ENCODE data around the gene CTSD. TPM values are rescaled to one million over a fixed set of nuclear protein-coding genes. Genes with fewer than 3 reads are reported as not detected.

Gene CTSD
- polyA plus RNA-seq, 1 donor from 2014 or later = 30.5 TPM

GRCh38 chr11:1755344-1755691 lies 8.4 kb downstream of the CTSD start:
- Histone ChIP-seq H3F3A (ENCODE audit: insufficient read depth, low read length, poor library complexity, severe bottlenecking) (no peaks in the 10 kb centered on the region), H3K9me2 (ENCODE audit: insufficient read depth, low read length) (no peaks in the 10 kb centered on the region), H3K9ac (ENCODE audit: low read length) (no peak overlapping the region), H4K20me1 (ENCODE audit: insufficient read depth) (no peaks in the 10 kb centered on the region), H3K27ac (ENCODE audit: low read length) (no peak overlapping the region), H3K4me3 (ENCODE audit: low read length) (no peak overlapping the region), H3K27me3 (ENCODE audit: insufficient read depth, low read depth, low read length) (peaks cover 1% of the 10 kb centered on the region), H3K4me2 (ENCODE audit: low read length) (no peak overlapping the region), H3K9me3 (ENCODE audit: low read length) (no peaks in the 10 kb centered on the region), H2AFZ (ENCODE audit: low read depth, low read length) (no peak overlapping the region), H3K79me2 (replicated peaks; ENCODE audit: insufficient read depth, low read length) (no peaks in the 10 kb centered on the region), H3K36me3 (ENCODE audit: insufficient read depth, low read length) (no peaks in the 10 kb centered on the region)
- TF ChIP-seq EZH2 (IDR thresholded peaks at IDR 0.05; ENCODE audit: borderline replicate concordance, insufficient read depth, low read length, poor library complexity, severe bottlenecking) = no peak
- no peak for TF ChIP-seq REST (IDR thresholded peaks at IDR 0.05; ENCODE audit: borderline replicate concordance)
- no peak for TF ChIP-seq MXI1 (conservative IDR thresholded peaks at IDR 0.05; ENCODE audit: poor library complexity, severe bottlenecking)
- no peak for TF ChIP-seq POLR2AphosphoS5 (IDR thresholded peaks at IDR 0.05)
- no peak for TF ChIP-seq RAD21 (conservative IDR thresholded peaks at IDR 0.05)
- TF ChIP-seq TAF1 (IDR thresholded peaks at IDR 0.05; ENCODE audit: low read depth) = no peak

- H3K36me3 ChIP-seq (ENCODE audit: insufficient read depth, low read length) = no peaks in the 10 kb centered on the region
- TF ChIP-seq EP300 (conservative IDR thresholded peaks at IDR 0.05; ENCODE audit: poor library complexity, severe bottlenecking) (no peak), SMC3 (conservative IDR thresholded peaks at IDR 0.05; ENCODE audit: poor library complexity) (no peak), MXI1 (conservative IDR thresholded peaks at IDR 0.05; ENCODE audit: poor library complexity, severe bottlenecking) (no peak)
Measured at GRCh38 chr11:1754376-1755150, 9.2 kb downstream of the CTSD start.

GRCh38 chr11:1753929-1754305 lies 9.8 kb downstream of the CTSD start:
- H3K9me3 ChIP-seq (ENCODE audit: low read length) = no peaks in the 10 kb centered on the region
- H3K79me2 ChIP-seq (replicated peaks; ENCODE audit: insufficient read depth, low read length) = no peaks in the 10 kb centered on the region
- peaks cover 15% of the 10 kb centered on the region for H3K27me3 ChIP-seq (ENCODE audit: insufficient read depth, low read depth, low read length)
- no peak for TF ChIP-seq MXI1 (conservative IDR thresholded peaks at IDR 0.05; ENCODE audit: poor library complexity, severe bottlenecking)
- no peak for TF ChIP-seq SMC3 (conservative IDR thresholded peaks at IDR 0.05; ENCODE audit: poor library complexity)
- TF ChIP-seq EZH2 (IDR thresholded peaks at IDR 0.05; ENCODE audit: borderline replicate concordance, insufficient read depth, low read length, poor library complexity, severe bottlenecking) = no peak
- H3K27ac ChIP-seq (ENCODE audit: low read length) = no peak overlapping the region
- H3K36me3 ChIP-seq (ENCODE audit: insufficient read depth, low read length) = no peaks in the 10 kb centered on the region
- no peaks in the 10 kb centered on the region for H3F3A ChIP-seq (ENCODE audit: insufficient read depth, low read length, poor library complexity, severe bottlenecking)
- H3K4me3 ChIP-seq (ENCODE audit: low read length) = no peak overlapping the region
- H3K4me2 ChIP-seq (ENCODE audit: low read length) = no peak overlapping the region
- no peaks in the 10 kb centered on the region for H4K20me1 ChIP-seq (ENCODE audit: insufficient read depth)
- H3K9me2 ChIP-seq (ENCODE audit: insufficient read depth, low read length) = no peaks in the 10 kb centered on the region
- no peak overlapping the region for H3K9ac ChIP-seq (ENCODE audit: low read length)
- H2AFZ ChIP-seq (ENCODE audit: low read depth, low read length) = no peak overlapping the region

More at GRCh38 chr11:1754376-1755150, 9.2 kb downstream of the CTSD start:
- H3K79me2 ChIP-seq (replicated peaks; ENCODE audit: insufficient read depth, low read length) = no peaks in the 10 kb centered on the region
- no peaks in the 10 kb centered on the region for H3F3A ChIP-seq (ENCODE audit: insufficient read depth, low read length, poor library complexity, severe bottlenecking)
- H3K9me3 ChIP-seq (ENCODE audit: low read length) = no peaks in the 10 kb centered on the region
- H3K4me3 ChIP-seq (ENCODE audit: low read length) = no peak overlapping the region
- no peaks in the 10 kb centered on the region for H4K20me1 ChIP-seq (ENCODE audit: insufficient read depth)
- H3K27me3 ChIP-seq (ENCODE audit: insufficient read depth, low read depth, low read length) = peaks cover 9% of the 10 kb centered on the region
- no peak overlapping the region for H3K27ac ChIP-seq (ENCODE audit: low read length)
- no peak overlapping the region for H3K9ac ChIP-seq (ENCODE audit: low read length)
- no peak overlapping the region for H2AFZ ChIP-seq (ENCODE audit: low read depth, low read length)
- no peak overlapping the region for H3K4me2 ChIP-seq (ENCODE audit: low read length)
- H3K9me2 ChIP-seq (ENCODE audit: insufficient read depth, low read length) = no peaks in the 10 kb centered on the region

All from neural cell (in vitro differentiated cells).